Panc1 (cell line): ENCODE data around the gene FGD5. TPM values are rescaled to one million over a fixed set of nuclear protein-coding genes. Genes with fewer than 3 reads are reported as not detected.

Source experiments
- ATAC-seq: fragments of 200-7000 bp; cut with Tn5 transposase; 2 replicates; pipeline ENCODE4 v1.9.1; 2020; ENCODE audit warnings: mild to moderate bottlenecking, moderate library complexity
- BruUV-seq: library from RNA; stranded (reverse); fragments of 400-500 nt; replicated peaks from 2 replicates; lab custom pipeline; 2021; lab: Mats Ljungman, UMichigan
- CTCF ChIA-PET: fragments of 300-600 bp; sonication (Branson Sonifier 250); formaldehyde crosslinking; loops from one replicate; lab custom pipeline; 2022; ENCODE audit warnings: antibody characterized with exemption; lab: Charles Lee
- POLR2A ChIA-PET: fragments of 300-600 bp; sonication (Branson Sonifier 250); formaldehyde crosslinking; loops from one replicate; lab custom pipeline; 2022; ENCODE audit warnings: antibody characterized with exemption; lab: Charles Lee
- DNase-seq: peaks from one replicate; pipeline ENCODE4 v3.0.0-alpha.2; 2010; ENCODE audit warnings: low read depth, low spot score
- H3K27ac ChIP-seq: 2 replicates; pipeline ENCODE4 v1.5.1; 2011; ENCODE audit warnings: mild to moderate bottlenecking, low read length, inconsistent platforms
- H3K27me3 ChIP-seq: fragments of 200-500 bp; sonication (Bioruptor generic); 2 replicates; pipeline ENCODE4 v1.6.0; 2014; ENCODE audit warnings: low read length, inconsistent platforms; ENCODE audit not compliant: control insufficient read depth, insufficient read depth
- H3K36me3 ChIP-seq: fragments of 200-500 bp; sonication (Bioruptor generic); 2 replicates; pipeline ENCODE4 v1.5.1; 2014; ENCODE audit warnings: inconsistent platforms, mild to moderate bottlenecking, low read length, moderate library complexity; ENCODE audit not compliant: control insufficient read depth, insufficient read depth
- H3K4me1 ChIP-seq: 2 replicates; pipeline ENCODE4 v1.5.1; 2011; ENCODE audit warnings: inconsistent platforms, mild to moderate bottlenecking, low read length, moderate library complexity; ENCODE audit not compliant: control insufficient read depth, insufficient read depth
- H3K4me3 ChIP-seq, 2 experiments: 2 replicates each; pipeline ENCODE4 v1.5.1; 2011 to 2012; ENCODE audit warnings: low read depth in 2 of 2, low read length in 2 of 2, mild to moderate bottlenecking in 2 of 2, inconsistent platforms in 1 of 2, moderate library complexity in 1 of 2
- H3K9me3 ChIP-seq: fragments of 200-500 bp; sonication (Bioruptor generic); 2 replicates; pipeline ENCODE4 v1.5.1; 2014; ENCODE audit warnings: low read depth, mild to moderate bottlenecking, inconsistent platforms, low read length, moderate library complexity; ENCODE audit not compliant: control insufficient read depth, insufficient read depth
- CTCF ChIP-seq: fragments of 450-650 bp; IDR thresholded peaks from 2 replicates; pipeline ENCODE4 v1.5.1; 2017; ENCODE audit warnings: mild to moderate bottlenecking
- POLR2AphosphoS5 ChIP-seq: IDR thresholded peaks from 2 replicates; pipeline ENCODE4 v1.6.1; 2012; ENCODE audit warnings: mild to moderate bottlenecking, low read depth, low read length, moderate library complexity
- SIN3A ChIP-seq: IDR thresholded peaks from 2 replicates; pipeline ENCODE4 v1.6.1; 2012; ENCODE audit warnings: low read depth, mild to moderate bottlenecking, low read length, moderate library complexity, borderline replicate concordance; ENCODE audit not compliant: insufficient read depth
- TCF7L2 ChIP-seq: IDR thresholded peaks from 2 replicates; pipeline ENCODE4 v1.6.1; 2011; ENCODE audit warnings: mild to moderate bottlenecking, low read depth, low read length, inconsistent platforms
- in situ Hi-C: cut with HindIII; loops from 2 replicates; pipeline ENCODE4 v1.10.0; 2016; ENCODE audit warnings: low sequenced_read_pairs, low pct_unique_long_range_greater_than_20kb
- intact Hi-C: fragments of 100-400 bp; cut with micrococcal nuclease; formaldehyde crosslinking; loops from one replicate; pipeline ENCODE4 v1.10.0; 2022; ENCODE audit not compliant: unreplicated experiment
- total RNA-seq: library from RNA; stranded (reverse); gene quantifications from one replicate; pipeline ENCODE4 v1.2.1, GENCODE V29; 2021; ENCODE audit not compliant: unreplicated experiment
- TF ChIP-seq, protein P1 (sequence below), 2 experiments: IDR thresholded peaks; 2 replicates each; pipeline ENCODE4 v1.6.1; 2011 to 2012; ENCODE audit warnings: low read depth in 2 of 2, control low read depth in 1 of 2, low read length in 1 of 2, mild to moderate bottlenecking in 1 of 2, moderate library complexity in 1 of 2; ENCODE audit not compliant: insufficient read depth in 1 of 2

The FGD5 gene
- total RNA-seq, 1 experiment from 2014 or later = 0.77 TPM

DNA sequence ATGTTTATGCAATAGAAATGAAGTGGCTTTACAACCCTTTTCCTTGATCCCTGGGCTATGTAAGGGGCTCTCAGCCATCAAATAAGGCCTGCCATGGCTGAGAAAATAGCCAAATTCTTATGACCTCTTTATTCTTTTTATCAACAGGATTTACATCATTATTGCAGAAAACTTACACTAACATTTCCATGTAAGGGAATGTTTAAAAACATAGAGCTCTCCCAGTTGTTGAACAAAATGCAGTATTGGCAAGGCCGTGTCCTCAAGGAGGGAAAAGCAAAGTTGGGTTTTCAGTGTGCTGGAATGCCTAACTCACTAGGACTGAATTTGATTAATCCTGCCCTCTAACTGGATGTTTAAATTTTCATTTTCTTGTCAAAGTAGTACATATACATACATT lies 150.9 kb downstream of the FGD5 start:
- POLR2A ChIA-PET = no interaction called here

GRCh38 chr3:14976317-14976716 lies 157.6 kb downstream of the FGD5 start:
- DNase-seq = no peak
- TF ChIP-seq CTCF (no peak), TCF7L2 (no peak), POLR2AphosphoS5 (no peak), SIN3A (no peak)
- TF ChIP-seq, protein P1, sequence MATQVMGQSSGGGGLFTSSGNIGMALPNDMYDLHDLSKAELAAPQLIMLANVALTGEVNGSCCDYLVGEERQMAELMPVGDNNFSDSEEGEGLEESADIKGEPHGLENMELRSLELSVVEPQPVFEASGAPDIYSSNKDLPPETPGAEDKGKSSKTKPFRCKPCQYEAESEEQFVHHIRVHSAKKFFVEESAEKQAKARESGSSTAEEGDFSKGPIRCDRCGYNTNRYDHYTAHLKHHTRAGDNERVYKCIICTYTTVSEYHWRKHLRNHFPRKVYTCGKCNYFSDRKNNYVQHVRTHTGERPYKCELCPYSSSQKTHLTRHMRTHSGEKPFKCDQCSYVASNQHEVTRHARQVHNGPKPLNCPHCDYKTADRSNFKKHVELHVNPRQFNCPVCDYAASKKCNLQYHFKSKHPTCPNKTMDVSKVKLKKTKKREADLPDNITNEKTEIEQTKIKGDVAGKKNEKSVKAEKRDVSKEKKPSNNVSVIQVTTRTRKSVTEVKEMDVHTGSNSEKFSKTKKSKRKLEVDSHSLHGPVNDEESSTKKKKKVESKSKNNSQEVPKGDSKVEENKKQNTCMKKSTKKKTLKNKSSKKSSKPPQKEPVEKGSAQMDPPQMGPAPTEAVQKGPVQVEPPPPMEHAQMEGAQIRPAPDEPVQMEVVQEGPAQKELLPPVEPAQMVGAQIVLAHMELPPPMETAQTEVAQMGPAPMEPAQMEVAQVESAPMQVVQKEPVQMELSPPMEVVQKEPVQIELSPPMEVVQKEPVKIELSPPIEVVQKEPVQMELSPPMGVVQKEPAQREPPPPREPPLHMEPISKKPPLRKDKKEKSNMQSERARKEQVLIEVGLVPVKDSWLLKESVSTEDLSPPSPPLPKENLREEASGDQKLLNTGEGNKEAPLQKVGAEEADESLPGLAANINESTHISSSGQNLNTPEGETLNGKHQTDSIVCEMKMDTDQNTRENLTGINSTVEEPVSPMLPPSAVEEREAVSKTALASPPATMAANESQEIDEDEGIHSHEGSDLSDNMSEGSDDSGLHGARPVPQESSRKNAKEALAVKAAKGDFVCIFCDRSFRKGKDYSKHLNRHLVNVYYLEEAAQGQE (IDR thresholded peaks at IDR 0.05; ENCODE audit: insufficient read depth in 1 of 2, low read depth in 2 of 2, low read length in 1 of 2) = no peak
- ChIA-PET CTCF (no interaction called here), POLR2A (no interaction called here)
- Histone ChIP-seq H3K36me3 (no peaks in the 10 kb centered on the region), H3K27me3 (no peaks in the 10 kb centered on the region), H3K27ac (no peak overlapping the region), H3K4me3 (no peak overlapping the region), H3K4me1 (no peaks in the 10 kb centered on the region), H3K9me3 (no peaks in the 10 kb centered on the region)
- intact Hi-C loops = no loop called here
- ATAC-seq = no peak
- BruUV-seq = no TSS peak
- in situ Hi-C loops = no loop called here

More for the DNA sequence above, 150.9 kb downstream of the FGD5 start:
- Histone ChIP-seq H3K4me3 (no peak overlapping the region), H3K27me3 (no peaks in the 10 kb centered on the region), H3K9me3 (no peaks in the 10 kb centered on the region), H3K4me1 (no peaks in the 10 kb centered on the region), H3K27ac (no peak overlapping the region), H3K36me3 (no peaks in the 10 kb centered on the region)
- TF ChIP-seq, protein P1 (IDR thresholded peaks at IDR 0.05; ENCODE audit: insufficient read depth in 1 of 2, low read depth in 2 of 2, low read length in 1 of 2) = no peak
- TF ChIP-seq POLR2AphosphoS5 = no peak
- no peak for TF ChIP-seq TCF7L2
- TF ChIP-seq CTCF = no peak
- TF ChIP-seq SIN3A = no peak
- in situ Hi-C loops (no loop called here), intact Hi-C loops (no loop called here)
- no TSS peak for BruUV-seq
- CTCF ChIA-PET = no interaction called here
- no peak for DNase-seq
- ATAC-seq = no peak
